ENCODE data around the gene SYTL2.

Gene SYTL2

DNA sequence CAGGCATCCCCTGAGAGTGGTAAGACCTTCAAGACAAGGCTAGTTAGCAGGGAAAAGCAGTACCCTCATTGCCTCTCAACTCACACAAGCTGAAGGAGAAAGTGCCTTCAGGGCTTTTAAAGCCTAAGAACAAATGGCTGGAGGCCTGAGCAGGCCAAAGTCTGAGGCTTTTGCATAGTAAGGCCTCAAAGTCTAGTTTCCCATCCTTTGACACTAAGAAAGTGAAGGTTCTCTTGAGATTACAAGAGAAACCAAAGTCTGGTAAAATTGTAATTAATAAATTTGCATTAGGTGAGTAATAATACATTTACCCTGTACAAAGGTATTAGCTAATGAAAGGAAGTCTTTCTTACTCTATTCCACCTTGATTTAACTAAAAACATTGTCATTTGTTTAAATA, 78.0 kb downstream of the SYTL2 start:
- no peak for DNase-seq (ENCODE audit: low read depth in 2 of 2)

DNA sequence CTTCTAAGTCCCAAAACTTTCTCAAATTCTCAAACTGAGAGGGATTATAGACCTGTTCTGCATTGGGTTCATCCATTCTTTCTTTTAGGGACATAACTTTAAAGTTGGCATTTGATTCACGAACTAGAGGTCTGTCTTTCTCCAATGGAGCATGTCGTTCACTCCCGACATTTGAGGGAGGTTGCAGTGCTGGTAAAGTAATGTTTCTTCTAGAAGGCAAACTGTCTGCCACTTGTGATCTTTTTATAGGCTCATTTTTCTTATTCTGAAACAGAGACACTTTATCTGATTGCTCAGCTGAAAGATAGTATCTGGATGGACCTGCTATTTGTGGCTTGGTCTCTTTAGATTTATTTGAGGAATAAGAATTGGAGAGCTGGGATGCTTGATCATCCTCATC, 84.6 kb downstream of the SYTL2 start:
- no peak for DNase-seq (ENCODE audit: low read depth in 2 of 2)

DNA sequence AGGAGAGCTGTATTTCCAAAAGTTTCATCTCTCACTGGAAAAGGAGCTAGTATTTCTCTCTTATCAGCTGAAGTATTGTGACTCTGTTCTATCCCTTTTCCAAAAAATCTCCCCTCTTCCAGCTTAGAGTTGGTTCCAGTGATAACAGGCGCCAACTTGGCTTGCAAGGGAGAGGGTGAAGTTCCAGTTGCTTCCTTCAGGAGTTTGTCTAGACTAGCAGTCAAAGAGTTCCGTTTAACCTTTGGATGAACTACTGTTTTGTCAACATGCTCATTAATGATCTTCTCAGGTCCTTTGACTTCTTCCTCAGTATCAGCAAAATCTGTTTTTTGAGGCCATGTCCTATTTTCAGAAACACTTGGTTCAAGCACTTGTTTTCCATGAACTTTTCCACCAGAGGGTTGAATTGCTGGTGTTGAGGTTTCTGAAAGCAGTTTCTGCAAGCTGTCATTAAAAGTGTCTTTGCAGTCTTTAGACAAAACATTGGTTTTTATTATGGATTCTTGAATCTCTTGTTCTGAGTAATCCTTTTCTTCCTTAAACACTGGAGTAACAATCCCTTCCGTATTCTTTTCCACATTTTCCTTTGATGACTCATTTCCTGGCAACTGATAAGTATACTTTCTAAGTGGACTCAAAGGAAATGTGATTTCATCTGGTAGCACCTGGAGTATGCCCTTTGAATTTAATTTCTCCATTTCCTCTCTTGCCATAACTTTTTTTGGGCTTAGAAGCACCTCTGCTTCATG, 85.3 kb downstream of the SYTL2 start:
- DNase-seq (ENCODE audit: low read depth in 2 of 2), result no peak

DNA sequence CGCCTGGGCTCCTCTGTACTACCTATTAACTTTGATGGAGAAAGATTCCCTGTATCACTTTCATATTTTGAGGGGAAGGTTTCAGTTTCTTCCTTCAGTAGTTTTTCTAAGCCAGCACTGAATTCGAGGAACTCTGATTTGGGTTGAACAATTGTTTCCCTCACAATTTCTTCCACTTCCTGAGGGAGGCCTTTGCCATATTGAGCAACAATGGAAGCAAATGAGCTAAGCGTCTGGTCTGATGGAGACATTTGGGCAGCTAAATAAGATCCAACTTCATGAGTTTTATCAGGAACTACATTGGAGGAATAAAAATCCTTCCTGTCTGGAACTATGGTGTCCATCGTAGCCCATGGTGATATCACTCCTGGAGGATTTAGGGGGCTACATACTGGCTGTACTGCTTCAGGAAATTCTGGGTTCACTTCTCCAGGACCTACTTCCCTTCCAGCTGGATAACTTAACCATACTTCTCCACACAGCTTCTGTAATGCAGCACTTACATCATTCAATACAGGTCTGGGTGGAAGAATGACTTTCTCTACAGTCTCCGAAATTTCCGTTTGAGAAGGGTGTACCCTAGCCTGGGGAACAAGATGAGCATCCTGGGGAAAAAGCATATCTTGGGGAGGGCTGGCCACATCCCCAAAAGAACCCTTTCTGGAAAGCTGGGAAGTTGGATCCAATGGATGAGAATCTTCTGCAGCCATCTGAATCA, 86.0 kb downstream of the SYTL2 start:
- DNase-seq (ENCODE audit: low read depth in 2 of 2), result no peak

DNA sequence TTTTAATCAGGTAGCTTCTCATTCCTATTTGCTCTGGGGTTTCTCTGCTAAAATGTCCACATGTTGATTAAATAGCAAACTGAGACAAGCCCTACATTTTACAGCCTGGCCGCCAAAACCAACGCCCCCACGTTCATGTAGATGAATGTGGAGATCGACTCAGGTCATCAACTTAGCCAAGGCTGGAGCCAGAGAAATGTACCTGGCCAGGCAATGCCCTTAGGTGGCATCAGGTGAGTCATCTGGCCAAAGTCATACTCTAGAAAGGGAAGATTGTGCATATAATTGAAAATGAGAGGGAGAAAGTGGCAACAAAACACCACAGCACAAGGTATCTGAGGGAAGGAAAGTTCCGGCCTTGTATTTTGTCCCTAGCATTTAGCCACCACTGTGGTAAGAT, 87.9 kb downstream of the SYTL2 start:
- DNase-seq (ENCODE audit: low read depth in 2 of 2), result no peak

DNA sequence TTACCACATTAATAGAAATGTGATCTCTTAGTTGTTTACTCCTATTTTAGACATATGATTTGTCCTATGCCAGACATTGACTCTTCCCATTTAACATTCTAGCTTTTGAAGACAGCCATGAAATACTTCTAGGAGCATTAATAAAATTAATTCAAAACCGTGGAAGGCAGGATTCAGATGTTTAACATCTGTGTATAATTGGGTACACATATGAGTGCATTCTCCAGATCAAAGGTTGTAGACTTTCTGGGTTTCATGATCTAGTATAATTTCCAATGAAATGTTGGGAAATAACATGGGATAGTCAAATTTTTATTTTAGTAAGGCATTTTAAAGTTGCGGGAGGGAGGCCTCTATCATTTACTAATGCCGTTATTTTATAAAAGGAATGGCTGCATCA, 89.8 kb downstream of the SYTL2 start:
- DNase-seq (ENCODE audit: low read depth in 2 of 2), result no peak

DNA sequence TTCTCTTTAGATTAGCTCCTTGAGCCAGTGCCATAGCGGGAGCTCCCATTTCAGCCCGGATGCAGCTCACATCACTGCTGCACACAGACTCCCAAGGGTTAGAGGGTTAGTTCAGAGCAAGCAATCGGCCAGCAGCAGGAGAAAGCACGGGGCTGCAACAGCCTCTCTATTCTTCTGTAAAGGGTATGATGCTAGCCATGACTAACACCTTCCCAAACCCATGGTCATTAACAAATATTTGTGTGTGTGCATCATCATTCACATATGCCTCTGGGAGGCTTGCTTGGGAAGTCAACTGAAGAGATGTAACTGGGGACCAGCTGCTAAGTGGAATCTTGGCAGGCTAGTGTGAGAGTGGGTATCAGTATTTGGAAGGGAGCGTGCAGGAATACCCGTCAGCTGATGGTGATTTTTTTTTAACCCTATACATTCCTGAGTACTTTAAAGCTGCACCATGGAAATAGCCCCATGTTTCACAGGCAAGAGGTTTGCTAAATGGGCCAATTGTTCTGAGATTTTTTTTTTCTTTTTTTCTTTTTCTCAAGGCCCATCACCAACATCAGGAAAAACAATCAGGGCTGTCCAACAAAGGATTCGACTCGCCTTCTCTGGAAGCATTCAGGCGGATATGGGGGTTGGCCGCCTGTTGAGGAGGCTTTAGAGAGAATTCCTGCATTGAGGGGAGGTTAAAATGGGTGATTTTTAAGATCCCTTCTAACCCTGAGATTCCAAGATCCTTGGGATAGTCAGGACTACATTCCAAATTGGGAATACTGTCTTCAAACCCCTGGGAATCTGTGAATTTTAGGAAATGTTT, 91.7 kb downstream of the SYTL2 start:
- DNase-seq (ENCODE audit: low read depth in 2 of 2), result no peak

DNA sequence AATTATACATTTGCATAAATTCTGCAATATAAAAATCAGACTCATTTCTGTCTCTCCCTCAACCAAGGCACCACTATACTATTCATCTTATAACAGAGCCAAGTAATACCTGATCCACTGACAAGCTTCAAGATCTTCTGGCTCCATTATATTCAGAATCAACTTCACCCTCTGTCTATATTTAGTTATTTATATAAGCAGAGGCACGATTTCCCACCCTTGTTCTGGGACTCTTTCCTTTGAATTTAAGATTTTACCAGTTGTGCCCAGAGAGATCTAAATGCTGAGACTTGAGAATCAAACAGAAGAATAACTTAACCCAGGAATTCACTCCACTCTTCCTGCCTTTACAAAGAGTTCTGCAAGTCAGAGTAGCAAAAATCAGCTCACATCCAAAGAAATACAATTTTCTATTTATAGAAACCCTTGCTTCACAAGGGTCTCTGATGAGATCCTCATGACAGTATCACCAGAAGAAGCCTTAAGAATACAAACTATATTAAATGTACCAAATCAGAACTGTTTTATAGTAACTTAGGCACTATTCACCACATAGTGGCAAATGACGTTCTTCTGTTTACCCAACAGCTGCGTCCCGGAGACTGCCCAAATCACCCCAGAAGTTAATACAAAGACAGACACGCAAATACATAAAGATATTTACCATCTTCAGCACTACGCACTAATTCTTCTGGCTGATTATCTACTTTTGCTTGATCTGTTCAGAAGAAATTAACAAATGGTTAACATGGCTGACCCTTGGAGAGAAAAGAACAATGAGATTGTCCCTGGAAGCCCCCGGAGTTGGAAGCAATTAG, 92.6 kb downstream of the SYTL2 start:
- no peak for DNase-seq (ENCODE audit: low read depth in 2 of 2)

DNA sequence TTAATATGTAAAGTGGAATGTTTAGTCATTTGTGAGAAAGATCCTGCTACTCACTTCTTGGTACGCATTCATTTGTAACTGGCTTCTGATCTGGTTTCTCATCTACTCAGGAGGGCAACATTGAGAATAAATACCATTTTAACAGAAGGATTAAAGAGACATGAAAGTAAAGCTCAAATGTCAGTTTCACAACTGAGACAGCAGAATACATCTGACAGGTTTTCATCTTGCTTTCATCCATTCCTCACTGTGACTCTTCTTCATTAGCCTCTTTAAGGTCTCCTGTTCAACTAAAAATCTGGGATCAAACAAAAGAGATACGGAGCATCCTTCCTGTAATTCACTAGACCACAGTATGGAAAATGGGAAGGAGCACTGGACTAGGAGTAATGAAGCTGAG, 93.5 kb downstream of the SYTL2 start:
- DNase-seq (ENCODE audit: low read depth in 2 of 2), result no peak

DNA sequence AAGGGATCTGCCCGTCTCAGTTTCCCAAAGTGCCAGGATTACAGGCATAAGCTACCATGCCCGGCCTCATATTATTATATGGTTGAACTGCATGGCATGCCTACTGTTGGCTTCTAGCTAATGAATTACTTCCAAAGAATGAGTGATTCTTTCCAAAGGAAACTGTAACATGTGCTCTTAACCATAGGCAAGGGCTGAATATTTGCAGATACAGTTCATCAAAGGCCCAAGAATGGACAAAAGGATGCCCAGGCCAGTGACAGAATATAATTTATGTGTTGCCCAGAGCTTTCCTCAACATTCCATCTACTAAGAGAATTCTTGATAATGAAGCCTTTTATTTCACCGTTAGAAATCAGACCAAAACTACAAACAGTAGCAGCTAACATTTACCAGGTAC, 98.0 kb downstream of the SYTL2 start:
- no peak for DNase-seq (ENCODE audit: low read depth in 2 of 2)

DNA sequence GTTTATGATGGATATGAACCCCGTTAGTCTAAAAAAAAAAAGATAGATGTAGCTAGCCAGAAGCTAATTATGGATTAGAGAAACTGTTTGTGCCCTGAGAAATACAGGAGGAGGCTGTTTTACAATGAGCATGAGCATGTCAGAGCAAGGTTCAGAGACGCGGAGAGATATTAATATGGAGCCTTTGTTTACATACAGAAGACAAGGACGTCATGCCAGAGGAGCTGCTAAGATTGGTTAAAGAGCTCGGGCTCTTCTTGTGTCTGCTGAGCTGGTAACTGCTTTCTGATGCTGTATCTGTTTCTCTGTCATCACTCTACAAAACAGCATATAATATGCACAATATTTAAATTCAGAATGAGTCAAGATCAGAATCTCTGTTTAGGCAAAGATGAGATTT, 100.0 kb downstream of the SYTL2 start:
- no peak for DNase-seq (ENCODE audit: low read depth in 2 of 2)

DNA sequence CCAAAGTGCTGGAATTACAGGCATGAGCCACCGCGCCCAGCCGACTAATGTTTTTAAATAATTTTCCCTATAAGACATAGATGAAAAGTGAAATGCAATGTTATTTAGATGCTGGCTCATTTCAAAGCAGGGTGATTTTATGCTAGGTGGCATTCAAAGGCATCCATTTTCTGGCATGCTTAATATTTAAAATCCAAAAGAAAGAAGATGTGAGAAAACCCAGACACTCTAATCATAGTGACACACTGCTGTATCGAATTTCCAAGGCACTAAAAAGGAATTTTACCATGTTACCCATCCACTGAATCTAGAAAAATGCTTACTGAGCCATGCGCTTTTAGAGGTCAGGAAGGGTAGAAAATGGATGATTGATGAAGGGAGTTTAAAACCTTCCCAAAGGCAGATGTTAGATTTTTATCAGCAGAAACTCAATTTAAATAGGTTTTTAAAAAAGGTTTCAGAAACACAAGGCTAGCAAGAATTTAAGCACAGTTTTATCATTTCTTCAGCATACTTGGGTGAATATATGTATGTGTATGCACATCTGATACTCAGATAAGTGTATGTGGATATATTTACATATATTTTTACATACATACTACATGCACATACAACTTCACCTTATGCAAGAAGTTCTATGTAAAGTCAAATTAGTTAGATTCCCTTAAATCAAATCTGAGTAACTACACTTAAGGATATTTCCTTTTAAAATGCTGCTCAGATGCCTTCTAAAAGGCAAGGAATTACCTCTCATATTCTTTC, 100.8 kb downstream of the SYTL2 start:
- no peak for DNase-seq (ENCODE audit: low read depth in 2 of 2)

DNA sequence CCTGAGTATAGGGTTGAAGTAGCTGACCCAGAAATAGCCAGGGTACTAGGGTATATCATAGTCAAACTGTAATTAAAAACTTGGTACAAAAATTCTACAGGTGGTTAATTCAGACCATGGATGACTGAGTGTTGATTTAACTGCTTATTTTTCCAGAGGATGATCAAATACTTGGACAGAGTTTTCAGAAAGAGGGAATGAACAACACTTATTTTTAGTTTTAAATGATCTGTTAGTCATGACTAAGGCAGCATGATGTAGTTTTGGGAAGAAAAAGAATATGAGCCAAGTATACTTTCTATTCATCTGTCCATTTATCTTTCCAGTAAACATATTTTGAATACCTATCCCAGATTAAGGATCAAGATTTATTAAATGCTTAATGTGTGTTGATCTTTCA, 105.1 kb downstream of the SYTL2 start:
- no peak for DNase-seq (ENCODE audit: low read depth in 2 of 2)

DNA sequence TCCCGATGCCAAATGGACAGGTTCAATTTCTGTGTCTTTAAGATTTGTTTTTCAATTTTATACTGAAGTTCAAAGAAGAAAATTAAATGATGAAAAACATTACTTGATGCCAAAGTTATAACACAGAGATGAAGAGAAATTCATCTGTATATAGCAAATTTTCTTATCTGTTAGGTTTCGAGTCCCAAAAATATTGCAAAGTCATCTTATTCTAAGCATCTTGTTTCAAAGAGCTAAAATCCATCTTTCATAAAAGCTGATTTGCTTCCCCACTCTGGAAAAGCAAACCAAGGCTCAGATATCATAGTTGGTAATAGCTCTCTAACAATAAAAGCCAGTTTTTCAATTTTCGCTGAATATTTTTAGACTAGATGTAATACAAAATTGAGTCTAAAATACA, 106.0 kb downstream of the SYTL2 start:
- no peak for DNase-seq (ENCODE audit: low read depth in 2 of 2)

DNA sequence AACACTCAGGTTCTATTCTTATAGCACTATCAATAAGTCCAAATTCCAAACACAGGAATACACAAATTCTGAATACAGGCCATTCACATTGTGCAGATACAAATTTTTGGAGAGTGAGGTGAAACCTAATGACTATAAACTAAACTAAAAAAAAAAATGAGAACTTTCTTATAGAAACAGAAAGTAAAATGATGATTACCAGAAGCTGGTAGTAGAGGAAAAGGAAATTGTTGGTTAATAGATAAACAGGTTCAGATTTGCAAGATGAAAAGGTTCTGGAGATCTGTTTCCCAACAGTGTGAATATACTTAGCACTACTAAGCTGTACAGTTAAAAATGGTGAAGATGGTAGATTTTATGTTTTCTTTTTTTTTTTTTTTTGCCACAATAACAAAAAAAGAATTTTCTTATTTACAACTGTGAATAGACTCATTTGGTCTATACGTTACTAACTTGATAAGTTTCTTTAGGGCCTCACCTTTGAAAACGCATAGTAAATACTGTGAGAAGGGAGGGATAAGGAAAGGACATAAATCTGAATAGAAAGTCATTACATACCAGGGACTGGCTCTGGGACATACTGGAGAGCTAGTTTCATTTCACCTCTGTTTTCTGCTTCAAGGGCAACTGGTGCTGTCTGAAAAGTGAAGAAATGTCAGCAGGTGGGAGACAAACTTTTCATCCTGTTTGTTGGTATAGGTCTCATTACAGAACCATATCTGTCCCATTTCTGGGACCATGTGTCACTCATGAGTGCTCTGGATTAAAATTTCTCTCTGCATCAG, 110.8 kb downstream of the SYTL2 start:
- DNase-seq (ENCODE audit: low read depth in 2 of 2), result no peak

DNA sequence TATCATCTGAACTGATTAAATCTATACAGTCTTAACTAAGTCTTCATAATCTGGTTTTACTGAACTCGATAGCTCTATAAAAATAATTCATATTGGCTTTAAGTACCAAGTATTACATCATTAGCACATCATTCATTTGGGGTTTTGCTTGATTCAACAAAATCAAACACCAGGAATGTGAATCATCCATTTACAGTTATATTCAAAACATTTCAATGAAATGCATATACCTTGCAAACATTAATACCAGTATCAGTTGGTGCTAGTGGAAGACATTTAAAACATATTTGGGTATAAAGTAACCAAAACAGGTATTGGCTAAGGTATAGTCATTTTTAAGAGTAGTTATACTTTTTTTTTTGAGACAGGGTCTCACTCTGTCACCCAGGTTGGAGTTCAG, 112.7 kb downstream of the SYTL2 start:
- DNase-seq (ENCODE audit: low read depth in 2 of 2), result no peak

DNA sequence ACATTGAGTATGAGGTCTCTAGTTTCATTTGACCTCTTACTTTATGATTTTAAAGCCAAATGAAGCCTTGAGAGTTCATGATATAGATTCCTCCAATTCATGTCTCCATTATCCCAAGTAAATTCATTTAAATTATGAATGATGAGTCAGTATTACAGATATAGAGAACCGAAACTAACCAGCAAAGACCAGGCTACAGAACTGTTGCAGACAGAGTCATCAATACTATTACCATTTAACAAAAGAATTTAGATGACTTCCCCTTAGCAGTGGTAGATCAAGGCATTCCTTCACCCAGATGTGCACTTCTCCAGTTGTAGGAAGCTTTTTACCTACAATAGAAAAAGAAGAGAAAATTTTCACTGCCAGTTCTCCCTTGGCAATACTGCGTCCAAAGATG, 113.2 kb downstream of the SYTL2 start:
- no peak for DNase-seq (ENCODE audit: low read depth in 2 of 2)

DNA sequence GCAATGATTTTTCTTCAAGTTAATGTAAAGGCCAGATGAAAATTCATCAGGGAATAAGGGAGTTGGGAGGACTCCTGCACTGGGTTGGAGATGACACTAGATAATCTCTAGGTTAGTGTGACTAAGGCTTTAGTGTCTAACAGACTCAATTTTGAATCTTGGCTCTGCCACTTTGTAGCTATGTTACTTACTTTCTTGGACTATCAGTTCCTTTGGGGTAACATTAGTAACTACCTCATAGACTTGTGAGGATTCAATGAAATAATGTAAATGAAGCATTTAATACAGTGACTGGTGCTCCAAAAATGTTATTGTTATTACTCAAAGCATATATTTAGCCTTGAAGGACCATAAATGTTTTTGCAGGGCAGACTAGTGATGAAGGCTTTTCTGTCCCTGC, 115.4 kb downstream of the SYTL2 start:
- no peak for DNase-seq (ENCODE audit: low read depth in 2 of 2)

DNA sequence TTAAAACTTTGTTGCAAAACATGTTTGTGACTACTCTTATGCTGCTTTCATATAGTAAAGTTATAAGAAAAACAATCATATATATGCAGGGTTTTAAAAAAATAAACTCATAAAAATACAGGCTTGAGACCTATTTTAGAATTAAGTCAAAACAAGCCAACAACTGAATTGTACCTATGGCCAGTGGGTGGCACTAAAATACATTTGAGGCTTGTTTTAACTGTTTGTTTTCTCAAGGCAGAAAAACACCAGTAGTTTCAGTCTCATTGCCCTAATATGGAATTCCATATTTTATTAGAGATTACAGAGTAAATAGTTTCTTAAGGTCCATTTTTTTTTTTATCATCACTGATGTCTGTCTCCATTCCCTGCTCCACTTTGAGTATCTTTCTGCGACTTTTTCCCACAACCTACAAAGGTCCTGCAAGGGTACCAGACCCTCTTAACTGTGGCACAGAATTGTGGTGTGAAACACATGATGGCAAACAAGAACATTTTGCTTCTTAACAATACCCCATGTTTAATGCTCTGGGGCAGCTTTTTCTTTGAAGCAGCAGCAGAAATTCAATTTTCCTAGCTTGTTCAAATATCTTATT, 116.5 kb downstream of the SYTL2 start:
- DNase-seq (ENCODE audit: low read depth in 2 of 2), result no peak

Measured in stimulated activated CD8-positive, alpha-beta memory T cell treated with anti-CD3 and anti-CD28 coated beads, Interleukin-2, amount 100 ng/mL, for 1 hour (primary cell).